Measurements from ENCODE around the gene FOXO1. TPM values are rescaled to one million over a fixed set of nuclear protein-coding genes. Genes with fewer than 3 reads are reported as not detected.

FOXO1 gene
- total and polyA plus RNA-seq, 3 experiments from 2014 or later: 32.6 to 56.2 (median 32.9) TPM

GRCh38 chr13:40570930-40571329 lies 95.5 kb downstream of the FOXO1 start:
- POLR2A ChIA-PET: no interaction called here
- peaks cover 90% of the 10 kb centered on the region for H3K4me1 ChIP-seq (ENCODE audit: insufficient read depth, low read length)
- no peaks in the 10 kb centered on the region for H3K27me3 ChIP-seq (ENCODE audit: insufficient read depth, low read length, poor library complexity, severe bottlenecking)
- H3K27ac Mint-ChIP-seq: peak overlapping the region in 6 of 8 donors; percentile 3 to 39 (median 11)
- peaks cover 83 to 95% (median 92%) of the 10 kb centered on the region in 3 donors for H3K4me1 Mint-ChIP-seq
- H3K27me3 Mint-ChIP-seq: no peaks in the 10 kb centered on the region
- peak overlapping the region in 2 of 7 donors; percentile 2 to 20 for H3K4me3 Mint-ChIP-seq
- no peak for DNase-seq
- H3K9me3 Mint-ChIP-seq: no peaks in the 10 kb centered on the region
- no peak overlapping the region for H3K27ac ChIP-seq (ENCODE audit: low read depth, low read length)
- H3K4me3 ChIP-seq (ENCODE audit: low read length): no peak overlapping the region
- no peaks in the 10 kb centered on the region for H3K9me3 ChIP-seq (ENCODE audit: low read length)
- H3K36me3 Mint-ChIP-seq: peaks cover 0 to 1% (median 0%) of the 10 kb centered on the region in 3 donors
- H3K36me3 ChIP-seq (ENCODE audit: insufficient read depth, low read length): no peaks in the 10 kb centered on the region
- CTCF ChIA-PET: interaction anchor here (1.2 kb wide), 1 partner anchor 9 kb away, joined by 3 read pairs; no protein-coding TSS in a partner anchor

- Mint-ChIP-seq H3K4me1 (peaks cover 83 to 95% (median 92%) of the 10 kb centered on the region in 3 donors), H3K4me3 (no peak overlapping the region), H3K27me3 (no peaks in the 10 kb centered on the region), H3K9me3 (no peaks in the 10 kb centered on the region), H3K27ac (peak overlapping the region in 1 of 8 donors; percentile 58), H3K36me3 (peaks cover 0 to 1% (median 0%) of the 10 kb centered on the region in 3 donors)
- CTCF ChIA-PET: no interaction called here
- no peak for DNase-seq
- Histone ChIP-seq H3K9me3 (ENCODE audit: low read length) (no peaks in the 10 kb centered on the region), H3K4me3 (ENCODE audit: low read length) (no peak overlapping the region), H3K27ac (ENCODE audit: low read depth, low read length) (no peak overlapping the region), H3K36me3 (ENCODE audit: insufficient read depth, low read length) (no peaks in the 10 kb centered on the region), H3K27me3 (ENCODE audit: insufficient read depth, low read length, poor library complexity, severe bottlenecking) (no peaks in the 10 kb centered on the region), H3K4me1 (ENCODE audit: insufficient read depth, low read length) (peaks cover 90% of the 10 kb centered on the region)
- POLR2A ChIA-PET: no interaction called here
Observed at GRCh38 chr13:40569024-40569350, 97.5 kb downstream of the FOXO1 start.

- POLR2A ChIA-PET: no interaction called here
- peaks cover 0 to 1% (median 0%) of the 10 kb centered on the region in 3 donors for H3K36me3 Mint-ChIP-seq
Observed at GRCh38 chr13:40568246-40569023, 98.0 kb downstream of the FOXO1 start.

GRCh38 chr13:40566811-40567210 lies 99.6 kb downstream of the FOXO1 start:
- Histone ChIP-seq H3K36me3 (ENCODE audit: insufficient read depth, low read length) (no peaks in the 10 kb centered on the region), H3K4me3 (ENCODE audit: low read length) (no peak overlapping the region), H3K27me3 (ENCODE audit: insufficient read depth, low read length, poor library complexity, severe bottlenecking) (no peaks in the 10 kb centered on the region), H3K4me1 (ENCODE audit: insufficient read depth, low read length) (peaks cover 81% of the 10 kb centered on the region), H3K27ac (ENCODE audit: low read depth, low read length) (no peak overlapping the region), H3K9me3 (ENCODE audit: low read length) (no peaks in the 10 kb centered on the region)
- CTCF ChIA-PET: interaction anchor here (1.4 kb wide), 1 partner anchor 15 kb away, joined by 3 read pairs; no protein-coding TSS in a partner anchor
- POLR2A ChIA-PET: no interaction called here
- Mint-ChIP-seq H3K36me3 (peaks cover 0 to 1% (median 0%) of the 10 kb centered on the region in 3 donors), H3K27ac (peak overlapping the region in 7 of 8 donors; percentile 19 to 91 (median 66)), H3K9me3 (no peaks in the 10 kb centered on the region), H3K4me1 (peaks cover 85 to 95% (median 93%) of the 10 kb centered on the region in 3 donors), H3K4me3 (peak overlapping the region in 3 of 7 donors; percentile 4 to 15 (median 11)), H3K27me3 (no peaks in the 10 kb centered on the region)
- no peak for DNase-seq

More at GRCh38 chr13:40568246-40569023, 98.0 kb downstream of the FOXO1 start:
- peak overlapping the region in 1 of 7 donors; percentile 6 for H3K4me3 Mint-ChIP-seq
- CTCF ChIA-PET: interaction anchor here (1.3 kb wide), 1 partner anchor 12 kb away, joined by 3 read pairs; no protein-coding TSS in a partner anchor
- H3K9me3 Mint-ChIP-seq: no peaks in the 10 kb centered on the region
- H3K27me3 Mint-ChIP-seq: no peaks in the 10 kb centered on the region
- H3K27ac ChIP-seq (ENCODE audit: low read depth, low read length): no peak overlapping the region
- peaks cover 90% of the 10 kb centered on the region for H3K4me1 ChIP-seq (ENCODE audit: insufficient read depth, low read length)
- DNase-seq: no peak
- no peak overlapping the region for H3K4me3 ChIP-seq (ENCODE audit: low read length)
- H3K27ac Mint-ChIP-seq: peak overlapping the region in 3 of 8 donors; percentile 58 to 87 (median 72)
- H3K9me3 ChIP-seq (ENCODE audit: low read length): no peaks in the 10 kb centered on the region
- no peaks in the 10 kb centered on the region for H3K27me3 ChIP-seq (ENCODE audit: insufficient read depth, low read length, poor library complexity, severe bottlenecking)
- H3K36me3 ChIP-seq (ENCODE audit: insufficient read depth, low read length): no peaks in the 10 kb centered on the region
- H3K4me1 Mint-ChIP-seq: peaks cover 83 to 95% (median 92%) of the 10 kb centered on the region in 3 donors

GRCh38 chr13:40565282-40566148 lies 100.9 kb downstream of the FOXO1 start:
- Histone ChIP-seq H3K36me3 (ENCODE audit: insufficient read depth, low read length) (peaks cover 2% of the 10 kb centered on the region), H3K9me3 (ENCODE audit: low read length) (no peaks in the 10 kb centered on the region), H3K4me1 (ENCODE audit: insufficient read depth, low read length) (peaks cover 68% of the 10 kb centered on the region), H3K27me3 (ENCODE audit: insufficient read depth, low read length, poor library complexity, severe bottlenecking) (no peaks in the 10 kb centered on the region), H3K27ac (ENCODE audit: low read depth, low read length) (no peak overlapping the region), H3K4me3 (ENCODE audit: low read length) (no peak overlapping the region)
- peak overlapping the region in 4 of 7 donors; percentile 1 to 46 (median 26) for H3K4me3 Mint-ChIP-seq
- peaks cover 79 to 91% (median 86%) of the 10 kb centered on the region in 3 donors for H3K4me1 Mint-ChIP-seq
- DNase-seq: no peak
- CTCF ChIA-PET: no interaction called here
- H3K36me3 Mint-ChIP-seq: peaks cover 0 to 6% (median 5%) of the 10 kb centered on the region in 3 donors
- POLR2A ChIA-PET: no interaction called here
- H3K9me3 Mint-ChIP-seq: no peaks in the 10 kb centered on the region
- H3K27ac Mint-ChIP-seq: peak overlapping the region in 5 of 8 donors; percentile 51 to 76 (median 72)
- no peaks in the 10 kb centered on the region for H3K27me3 Mint-ChIP-seq

- Mint-ChIP-seq H3K27ac (peak overlapping the region in 7 of 8 donors; percentile 11 to 77 (median 45)), H3K27me3 (no peaks in the 10 kb centered on the region), H3K9me3 (no peaks in the 10 kb centered on the region), H3K4me3 (peak overlapping the region in 5 of 7 donors; percentile 19 to 60 (median 34)), H3K4me1 (peaks cover 79 to 92% (median 88%) of the 10 kb centered on the region in 3 donors), H3K36me3 (peaks cover 5 to 15% (median 11%) of the 10 kb centered on the region in 3 donors)
- Histone ChIP-seq H3K4me1 (ENCODE audit: insufficient read depth, low read length) (peaks cover 67% of the 10 kb centered on the region), H3K36me3 (ENCODE audit: insufficient read depth, low read length) (peaks cover 12% of the 10 kb centered on the region), H3K4me3 (ENCODE audit: low read length) (no peak overlapping the region), H3K9me3 (ENCODE audit: low read length) (no peaks in the 10 kb centered on the region), H3K27ac (ENCODE audit: low read depth, low read length) (no peak overlapping the region), H3K27me3 (ENCODE audit: insufficient read depth, low read length, poor library complexity, severe bottlenecking) (no peaks in the 10 kb centered on the region)
- ChIA-PET CTCF (interaction anchor here (1.7 kb wide), 1 partner anchor 10 kb away, joined by 3 read pairs; no protein-coding TSS in a partner anchor), POLR2A (no interaction called here)
- DNase-seq: no peak
Observed at GRCh38 chr13:40564342-40565001, 102.0 kb downstream of the FOXO1 start.

- no peaks in the 10 kb centered on the region for H3K27me3 ChIP-seq (ENCODE audit: insufficient read depth, low read length, poor library complexity, severe bottlenecking)
- H3K4me1 ChIP-seq (ENCODE audit: insufficient read depth, low read length): peaks cover 69% of the 10 kb centered on the region
- POLR2A ChIA-PET: no interaction called here
- H3K9me3 ChIP-seq (ENCODE audit: low read length): no peaks in the 10 kb centered on the region
- no peaks in the 10 kb centered on the region for H3K9me3 Mint-ChIP-seq
- peaks cover 14% of the 10 kb centered on the region for H3K36me3 ChIP-seq (ENCODE audit: insufficient read depth, low read length)
- peak overlapping the region in 6 of 7 donors; percentile 42 to 82 (median 49) for H3K4me3 Mint-ChIP-seq
- H3K27ac Mint-ChIP-seq: peak overlapping the region; percentile 29 to 89 (median 58)
- no peak for DNase-seq
- no peak overlapping the region for H3K27ac ChIP-seq (ENCODE audit: low read depth, low read length)
- CTCF ChIA-PET: interaction anchor here (1.7 kb wide), 1 partner anchor 11 kb away, joined by 3 read pairs; no protein-coding TSS in a partner anchor
- no peaks in the 10 kb centered on the region for H3K27me3 Mint-ChIP-seq
- peaks cover 77 to 92% (median 87%) of the 10 kb centered on the region in 3 donors for H3K4me1 Mint-ChIP-seq
- peaks cover 9 to 24% (median 14%) of the 10 kb centered on the region in 3 donors for H3K36me3 Mint-ChIP-seq
- no peak overlapping the region for H3K4me3 ChIP-seq (ENCODE audit: low read length)
Observed at GRCh38 chr13:40563350-40564125, 102.9 kb downstream of the FOXO1 start.

Data from CD8-positive, alpha-beta memory T cell (primary cell).